Caco-2 (cell line): ENCODE results near the gene APOC4. TPM values are rescaled to one million over a fixed set of nuclear protein-coding genes. Genes with fewer than 3 reads are reported as not detected.
A peak's percentile ranks its signal among the peaks of the same experiment; 100 is the strongest.

Experiments
- BruUV-seq: library from RNA; stranded (reverse); fragments of 400-500 nt; replicated peaks from 2 replicates; lab custom pipeline; 2021; lab: Mats Ljungman, UMichigan
- CTCF ChIA-PET: fragments of 300-600 bp; sonication (Branson Sonifier 250); formaldehyde crosslinking; loops from one replicate; lab custom pipeline; 2022; ENCODE audit warnings: antibody characterized with exemption; lab: Charles Lee
- POLR2A ChIA-PET: fragments of 300-600 bp; sonication (Branson Sonifier 250); formaldehyde crosslinking; loops from one replicate; lab custom pipeline; 2022; ENCODE audit warnings: antibody characterized with exemption; lab: Charles Lee
- DNase-seq, 2 experiments: peaks; one replicate each; pipeline versions ENCODE4 v3.0.0 to v3.0.0-alpha.2; 2020 to 2022
- H3K27me3 ChIP-seq: replicated peaks from 2 replicates; pipeline ENCODE4 v1.6.0; 2011; ENCODE audit warnings: low read length; ENCODE audit not compliant: control insufficient read depth, insufficient read depth
- H3K36me3 ChIP-seq: 2 replicates; pipeline ENCODE4 v1.5.1; 2011; ENCODE audit warnings: low read length; ENCODE audit not compliant: control insufficient read depth, insufficient read depth
- H3K4me1 ChIP-seq: fragments of 250-450 bp; sonication (Bioruptor Pico); 2 replicates; pipeline ENCODE4 v1.5.1; 2020; ENCODE audit warnings: mild to moderate bottlenecking
- H3K4me3 ChIP-seq: 2 replicates; pipeline ENCODE4 v1.5.1; 2011; ENCODE audit warnings: low read depth, mild to moderate bottlenecking, control low read depth, low read length
- H3K9me3 ChIP-seq: fragments of 250-450 bp; sonication (Bioruptor Pico); 2 replicates; pipeline ENCODE4 v1.5.1; 2020; ENCODE audit warnings: mild to moderate bottlenecking, moderate library complexity
- H3K27ac Mint-ChIP-seq: one replicate; pipeline ENCODE4 v1.8.0; 2022; ENCODE audit warnings: mixed read lengths; ENCODE audit not compliant: unreplicated experiment
- H3K27me3 Mint-ChIP-seq: one replicate; pipeline ENCODE4 v1.8.0; 2022; ENCODE audit warnings: mixed read lengths; ENCODE audit not compliant: insufficient read depth, unreplicated experiment
- H3K36me3 Mint-ChIP-seq: one replicate; pipeline ENCODE4 v1.8.0; 2022; ENCODE audit warnings: mild to moderate bottlenecking, mixed read lengths; ENCODE audit not compliant: insufficient read depth, unreplicated experiment
- H3K4me1 Mint-ChIP-seq: one replicate; pipeline ENCODE4 v1.8.0; 2022; ENCODE audit warnings: low read depth, mixed read lengths; ENCODE audit not compliant: unreplicated experiment
- H3K4me3 Mint-ChIP-seq: one replicate; pipeline ENCODE4 v1.8.0; 2022; ENCODE audit warnings: mild to moderate bottlenecking, moderate library complexity, mixed read lengths; ENCODE audit not compliant: unreplicated experiment
- H3K9me3 Mint-ChIP-seq: one replicate; pipeline ENCODE4 v1.8.0; 2022; ENCODE audit warnings: mixed read lengths; ENCODE audit not compliant: unreplicated experiment
- intact Hi-C: fragments of 100-400 bp; cut with micrococcal nuclease; formaldehyde crosslinking; loops from one replicate; pipeline ENCODE4 v1.10.0; 2022; ENCODE audit not compliant: unreplicated experiment
- total RNA-seq: library from RNA; stranded (reverse); gene quantifications from 2 replicates; pipeline ENCODE4 v1.2.3, GENCODE V29; 2022
- TF ChIP-seq, protein P1 (sequence below), 2 experiments: fragments of 200-600 bp in 1 of 2; IDR thresholded peaks; 1 replicate in 1 of 2; 2 replicates in 1 of 2; pipeline versions ENCODE4 v1.5.1 to v1.8.0; 2011 to 2022; ENCODE audit warnings: antibody characterized with exemption in 1 of 2, control low read depth in 1 of 2, inconsistent platforms in 1 of 2, low read depth in 1 of 2, low read length in 1 of 2, mild to moderate bottlenecking in 1 of 2, moderate library complexity in 1 of 2; ENCODE audit not compliant: insufficient read depth in 1 of 2, severe bottlenecking in 1 of 2, unreplicated experiment in 1 of 2

The APOC4 gene
- total RNA-seq, 1 experiment from 2014 or later = not detected

DNA sequence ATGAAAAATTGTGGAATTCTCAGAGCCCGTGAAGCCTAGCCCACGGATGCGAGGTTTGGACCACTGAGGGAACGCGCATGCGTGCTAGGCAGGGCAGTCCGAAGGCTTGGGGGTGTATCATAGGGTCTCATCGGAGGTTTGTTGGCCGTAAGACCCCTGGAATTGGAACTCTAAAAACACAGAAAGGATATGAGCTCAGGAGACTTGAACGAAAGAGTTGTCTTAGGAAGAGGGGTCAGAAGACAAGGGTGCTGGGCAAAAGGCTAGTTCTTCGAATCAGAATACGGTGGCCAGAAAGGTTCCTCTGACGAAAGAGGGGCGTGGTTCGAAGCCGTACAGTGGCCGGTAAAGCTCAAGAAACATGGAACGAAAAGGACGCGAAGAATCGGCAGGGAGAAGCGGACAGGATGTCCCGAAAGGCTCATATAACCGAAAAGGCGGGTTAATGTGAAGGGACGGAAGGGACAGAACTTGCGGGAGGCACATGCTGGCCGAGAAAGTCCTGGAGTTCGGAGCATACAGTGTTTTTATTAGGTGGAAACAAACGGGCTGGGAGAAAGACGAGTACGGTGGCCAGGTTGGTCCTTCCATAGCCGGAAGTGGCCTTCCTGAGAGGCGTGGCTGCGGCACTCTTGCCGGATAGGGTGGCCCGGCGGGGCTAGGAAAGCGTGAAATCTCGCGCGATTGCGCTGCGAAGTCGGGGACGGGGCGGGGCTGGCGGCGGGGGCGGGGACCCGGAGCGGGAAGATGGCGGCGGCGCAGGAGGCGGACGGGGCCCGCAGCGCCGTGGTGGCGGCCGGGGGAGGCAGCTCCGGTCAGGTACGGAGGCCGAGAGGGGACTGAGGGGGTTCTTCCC is 12.8 kb downstream of the APOC4 start, which contains the start of gene CLPTM1:
Gene CLPTM1, plus strand, starts transcription at position 732 of the 856 bp plus-strand sequence. Its CDS starts 16 bp downstream, at position 748.
- Histone ChIP-seq H3K4me1 (peaks cover 13% of the 10 kb centered on the region), H3K36me3 (no peaks in the 10 kb centered on the region; the same call in 1 of the 2 replicates), H3K27me3 (no peaks in the 10 kb centered on the region), H3K4me3 (peak within 1 kb of the TSS; percentile 93), H3K9me3 (no peaks in the 10 kb centered on the region)
- Mint-ChIP-seq H3K27me3 (no peaks in the 10 kb centered on the region), H3K36me3 (peaks cover 23% of the 10 kb centered on the region), H3K4me1 (peaks cover 16% of the 10 kb centered on the region), H3K4me3 (peak within 1 kb of the TSS; percentile 99), H3K9me3 (no peaks in the 10 kb centered on the region), H3K27ac (peak within 1 kb of the TSS; percentile 98)
- TF ChIP-seq, protein P1, sequence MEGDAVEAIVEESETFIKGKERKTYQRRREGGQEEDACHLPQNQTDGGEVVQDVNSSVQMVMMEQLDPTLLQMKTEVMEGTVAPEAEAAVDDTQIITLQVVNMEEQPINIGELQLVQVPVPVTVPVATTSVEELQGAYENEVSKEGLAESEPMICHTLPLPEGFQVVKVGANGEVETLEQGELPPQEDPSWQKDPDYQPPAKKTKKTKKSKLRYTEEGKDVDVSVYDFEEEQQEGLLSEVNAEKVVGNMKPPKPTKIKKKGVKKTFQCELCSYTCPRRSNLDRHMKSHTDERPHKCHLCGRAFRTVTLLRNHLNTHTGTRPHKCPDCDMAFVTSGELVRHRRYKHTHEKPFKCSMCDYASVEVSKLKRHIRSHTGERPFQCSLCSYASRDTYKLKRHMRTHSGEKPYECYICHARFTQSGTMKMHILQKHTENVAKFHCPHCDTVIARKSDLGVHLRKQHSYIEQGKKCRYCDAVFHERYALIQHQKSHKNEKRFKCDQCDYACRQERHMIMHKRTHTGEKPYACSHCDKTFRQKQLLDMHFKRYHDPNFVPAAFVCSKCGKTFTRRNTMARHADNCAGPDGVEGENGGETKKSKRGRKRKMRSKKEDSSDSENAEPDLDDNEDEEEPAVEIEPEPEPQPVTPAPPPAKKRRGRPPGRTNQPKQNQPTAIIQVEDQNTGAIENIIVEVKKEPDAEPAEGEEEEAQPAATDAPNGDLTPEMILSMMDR (IDR thresholded peaks at IDR 0.05; ENCODE audit: insufficient read depth in 1 of 2, low read depth in 1 of 2, low read length in 1 of 2, severe bottlenecking in 1 of 2, unreplicated experiment in 1 of 2) = no peak
- peak; percentile 97 to 98 for DNase-seq
- TSS peak; percentile 95 for BruUV-seq
- ChIA-PET CTCF (interaction anchor here (1.0 kb wide), 2 partner anchors 49 to 51 kb away, joined by 3 read pairs; partner anchors contain the start of gene APOE), POLR2A (interaction anchor here (0.6 to 1.0 kb wide), 8 partner anchors 20 to 343 kb away, joined by 3 to 35 read pairs (median 3); partner anchors contain the start of gene CLASRP)
- intact Hi-C loops = loop anchor here (1.0 to 5.0 kb wide), 3 partner anchors 48 to 108 kb away; partner anchors contain the start of gene NECTIN2

DNA sequence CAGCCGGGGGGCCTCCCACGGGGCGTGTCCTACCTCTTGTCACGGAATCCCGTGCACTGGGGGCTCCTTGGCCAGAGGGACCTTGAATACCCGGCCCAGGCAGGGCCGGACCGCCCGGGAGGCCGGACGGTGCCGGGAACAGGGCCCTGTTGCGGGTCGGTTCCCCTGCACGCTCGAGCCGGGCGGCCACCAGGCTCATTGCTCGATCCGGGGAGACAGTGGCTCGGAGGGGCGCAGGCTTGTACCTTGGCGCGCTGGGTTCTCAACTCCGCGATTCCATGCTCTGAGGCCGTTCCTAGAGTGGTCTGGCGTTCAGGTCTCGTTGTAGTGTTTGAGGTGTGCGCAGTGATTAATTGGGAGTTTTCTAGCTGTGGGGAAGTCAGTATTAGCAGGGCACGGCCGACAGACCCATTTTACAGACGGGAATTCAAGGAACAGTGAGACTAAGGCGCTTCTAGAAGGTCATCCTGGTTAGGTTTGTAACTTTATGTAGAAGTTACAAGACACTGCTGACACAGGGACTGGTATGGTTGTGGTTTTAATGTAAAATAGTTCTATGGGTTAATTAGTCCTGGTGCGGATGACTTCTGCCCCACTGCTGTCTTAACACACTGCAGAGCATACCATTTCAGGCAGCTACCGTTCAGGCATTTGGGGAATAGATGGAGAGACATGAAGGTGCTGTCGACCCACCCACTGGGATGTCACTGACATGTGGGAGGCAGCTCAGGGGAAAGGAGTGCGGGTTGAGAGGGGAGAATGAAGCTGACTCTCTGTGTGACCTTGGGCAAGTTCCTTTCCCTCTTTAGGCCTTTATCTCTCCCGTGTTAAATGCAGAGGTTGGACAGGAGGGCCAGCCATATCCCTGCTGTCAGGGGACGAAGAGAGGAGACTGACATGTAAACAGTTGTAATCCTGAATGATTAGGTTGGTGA is 13.7 kb downstream of the APOC4 start:
- intact Hi-C loops = loop anchor here (1.0 to 2.0 kb wide), 2 partner anchors 47 to 104 kb away; no protein-coding TSS in a partner anchor
- no peak for DNase-seq
- TF ChIP-seq, protein P1 (IDR thresholded peaks at IDR 0.05; ENCODE audit: insufficient read depth in 1 of 2, low read depth in 1 of 2, low read length in 1 of 2, severe bottlenecking in 1 of 2, unreplicated experiment in 1 of 2) = no peak
- H3K9me3 Mint-ChIP-seq = no peaks in the 10 kb centered on the region
- H3K4me1 ChIP-seq = peaks cover 13% of the 10 kb centered on the region
- TSS peak; percentile 43 for BruUV-seq
- H3K36me3 Mint-ChIP-seq = peaks cover 28% of the 10 kb centered on the region
- no peaks in the 10 kb centered on the region for H3K27me3 Mint-ChIP-seq
- POLR2A ChIA-PET = interaction anchor here (0.6 kb wide), 1 partner anchor 110 kb away, joined by 3 read pairs; no protein-coding TSS in a partner anchor
- peak overlapping the region; percentile 99 for H3K4me3 Mint-ChIP-seq
- H3K9me3 ChIP-seq = no peaks in the 10 kb centered on the region
- H3K36me3 ChIP-seq = peaks cover 2% of the 10 kb centered on the region; the same call in 1 of the 2 replicates
- H3K4me1 Mint-ChIP-seq = peaks cover 16% of the 10 kb centered on the region
- peak overlapping the region; percentile 93 for H3K4me3 ChIP-seq
- CTCF ChIA-PET = interaction anchor here (1.1 kb wide), 1 partner anchor 50 kb away, joined by 4 read pairs; the partner anchor contains the start of gene APOE
- H3K27me3 ChIP-seq = no peaks in the 10 kb centered on the region
- H3K27ac Mint-ChIP-seq = peak overlapping the region; percentile 98
